Measurements from ENCODE around the gene SCGB1A1. TPM values are rescaled to one million over a fixed set of nuclear protein-coding genes. Genes with fewer than 3 reads are reported as not detected.

The SCGB1A1 gene
- total RNA-seq, 1 donor from 2014 or later: not detected

DNA sequence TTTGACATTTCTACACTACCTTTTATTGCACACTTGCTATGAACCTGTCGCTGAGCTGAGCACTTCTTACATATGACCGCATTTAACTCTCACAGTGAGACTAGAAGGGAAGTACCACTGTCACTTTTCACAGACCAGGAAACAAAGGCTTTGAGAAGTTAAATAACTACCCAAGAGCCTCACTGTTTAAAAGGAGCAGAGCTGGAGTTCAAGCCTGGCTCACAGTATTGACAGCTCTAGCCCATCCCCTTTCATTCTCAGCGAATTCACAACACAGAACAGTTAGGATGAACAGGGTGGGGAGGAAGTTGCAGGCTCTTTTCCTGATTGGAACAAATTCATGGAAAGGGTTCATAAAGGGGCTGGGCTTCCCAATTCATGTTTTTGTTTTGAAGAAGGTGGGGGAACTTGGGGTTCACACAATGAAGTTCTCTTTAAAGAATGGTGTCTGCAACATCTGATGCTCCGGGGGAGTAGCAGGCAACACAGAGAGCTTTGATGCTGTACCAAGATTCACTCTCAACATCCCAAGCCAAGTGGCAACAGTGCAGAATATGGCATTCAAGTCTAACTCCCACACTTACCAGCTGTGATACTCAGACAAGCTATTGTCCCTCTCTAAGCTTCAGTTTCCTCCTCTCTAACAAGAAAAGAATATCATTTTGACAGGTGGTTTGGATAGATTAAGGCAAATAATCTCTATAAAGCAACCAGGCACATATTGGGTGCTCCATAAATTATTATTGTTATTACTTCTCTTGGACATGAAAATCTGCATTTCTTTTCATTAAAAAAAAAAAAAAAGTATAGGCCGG is 17.2 kb downstream of the SCGB1A1 start:
- Mint-ChIP-seq H3K4me1 (peaks cover 21% of the 10 kb centered on the region), H3K27ac (ENCODE audit: unreplicated experiment) (no peak overlapping the region), H3K36me3 (ENCODE audit: low read depth) (no peaks in the 10 kb centered on the region), H3K9me3 (no peaks in the 10 kb centered on the region), H3K4me3 (no peak overlapping the region), H3K27me3 (ENCODE audit: low read depth) (no peaks in the 10 kb centered on the region)
- TF ChIP-seq, protein P1, sequence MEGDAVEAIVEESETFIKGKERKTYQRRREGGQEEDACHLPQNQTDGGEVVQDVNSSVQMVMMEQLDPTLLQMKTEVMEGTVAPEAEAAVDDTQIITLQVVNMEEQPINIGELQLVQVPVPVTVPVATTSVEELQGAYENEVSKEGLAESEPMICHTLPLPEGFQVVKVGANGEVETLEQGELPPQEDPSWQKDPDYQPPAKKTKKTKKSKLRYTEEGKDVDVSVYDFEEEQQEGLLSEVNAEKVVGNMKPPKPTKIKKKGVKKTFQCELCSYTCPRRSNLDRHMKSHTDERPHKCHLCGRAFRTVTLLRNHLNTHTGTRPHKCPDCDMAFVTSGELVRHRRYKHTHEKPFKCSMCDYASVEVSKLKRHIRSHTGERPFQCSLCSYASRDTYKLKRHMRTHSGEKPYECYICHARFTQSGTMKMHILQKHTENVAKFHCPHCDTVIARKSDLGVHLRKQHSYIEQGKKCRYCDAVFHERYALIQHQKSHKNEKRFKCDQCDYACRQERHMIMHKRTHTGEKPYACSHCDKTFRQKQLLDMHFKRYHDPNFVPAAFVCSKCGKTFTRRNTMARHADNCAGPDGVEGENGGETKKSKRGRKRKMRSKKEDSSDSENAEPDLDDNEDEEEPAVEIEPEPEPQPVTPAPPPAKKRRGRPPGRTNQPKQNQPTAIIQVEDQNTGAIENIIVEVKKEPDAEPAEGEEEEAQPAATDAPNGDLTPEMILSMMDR (conservative IDR thresholded peaks at IDR 0.05): no peak
- no peak for DNase-seq (ENCODE audit: low read depth, low spot score)

DNA sequence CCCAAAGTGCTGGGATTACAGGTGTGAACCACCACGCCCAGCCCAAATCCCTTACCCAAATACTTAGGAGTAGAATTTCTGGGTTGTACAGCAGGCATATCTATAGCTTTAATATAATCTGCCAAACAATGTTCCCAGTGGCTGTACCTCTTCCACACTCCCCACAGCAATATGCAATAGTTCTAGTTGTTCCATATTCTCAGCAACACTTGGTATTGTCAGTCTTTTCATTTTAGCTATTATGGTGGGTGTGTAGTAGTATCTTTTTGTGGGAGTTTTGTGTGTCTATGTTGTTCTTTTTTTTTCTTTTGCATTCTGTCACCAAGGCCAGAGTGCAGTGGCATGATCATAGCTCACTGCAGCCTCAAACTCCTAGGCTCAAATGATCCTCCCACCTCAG is 18.8 kb downstream of the SCGB1A1 start:
- H3K4me1 Mint-ChIP-seq: peaks cover 21% of the 10 kb centered on the region

DNA sequence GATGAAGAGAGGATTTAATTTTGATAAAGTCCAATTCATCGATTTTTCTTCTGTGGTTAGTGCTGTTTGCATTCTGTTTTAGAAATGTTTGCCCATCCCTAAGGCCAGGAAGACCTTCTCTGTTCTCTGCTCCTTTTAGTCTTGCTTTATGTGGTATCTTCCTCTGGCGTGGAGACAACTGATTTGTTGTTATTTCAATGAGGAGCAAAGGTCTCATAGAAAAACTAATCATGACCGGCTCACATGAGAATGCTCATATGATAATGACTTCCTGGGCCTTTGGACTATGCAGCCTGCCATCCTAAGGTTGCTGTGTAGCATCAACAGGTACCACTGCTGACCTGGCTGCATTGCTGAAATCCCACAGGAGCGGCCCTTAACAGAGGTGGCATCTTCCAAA is 19.8 kb downstream of the SCGB1A1 start:
- Mint-ChIP-seq H3K9me3 (no peaks in the 10 kb centered on the region), H3K36me3 (ENCODE audit: low read depth) (no peaks in the 10 kb centered on the region), H3K27me3 (ENCODE audit: low read depth) (no peaks in the 10 kb centered on the region), H3K4me1 (peaks cover 21% of the 10 kb centered on the region), H3K4me3 (no peak overlapping the region), H3K27ac (ENCODE audit: unreplicated experiment) (no peak overlapping the region)
- TF ChIP-seq, protein P1 (conservative IDR thresholded peaks at IDR 0.05): no peak
- no peak for DNase-seq (ENCODE audit: low read depth, low spot score)

More for the DNA sequence above, 18.8 kb downstream of the SCGB1A1 start:
- Mint-ChIP-seq H3K36me3 (ENCODE audit: low read depth) (no peaks in the 10 kb centered on the region), H3K27me3 (ENCODE audit: low read depth) (no peaks in the 10 kb centered on the region), H3K9me3 (no peaks in the 10 kb centered on the region), H3K27ac (ENCODE audit: unreplicated experiment) (no peak overlapping the region), H3K4me3 (no peak overlapping the region)
- DNase-seq (ENCODE audit: low read depth, low spot score): no peak
- TF ChIP-seq, protein P1 (conservative IDR thresholded peaks at IDR 0.05): no peak

DNA sequence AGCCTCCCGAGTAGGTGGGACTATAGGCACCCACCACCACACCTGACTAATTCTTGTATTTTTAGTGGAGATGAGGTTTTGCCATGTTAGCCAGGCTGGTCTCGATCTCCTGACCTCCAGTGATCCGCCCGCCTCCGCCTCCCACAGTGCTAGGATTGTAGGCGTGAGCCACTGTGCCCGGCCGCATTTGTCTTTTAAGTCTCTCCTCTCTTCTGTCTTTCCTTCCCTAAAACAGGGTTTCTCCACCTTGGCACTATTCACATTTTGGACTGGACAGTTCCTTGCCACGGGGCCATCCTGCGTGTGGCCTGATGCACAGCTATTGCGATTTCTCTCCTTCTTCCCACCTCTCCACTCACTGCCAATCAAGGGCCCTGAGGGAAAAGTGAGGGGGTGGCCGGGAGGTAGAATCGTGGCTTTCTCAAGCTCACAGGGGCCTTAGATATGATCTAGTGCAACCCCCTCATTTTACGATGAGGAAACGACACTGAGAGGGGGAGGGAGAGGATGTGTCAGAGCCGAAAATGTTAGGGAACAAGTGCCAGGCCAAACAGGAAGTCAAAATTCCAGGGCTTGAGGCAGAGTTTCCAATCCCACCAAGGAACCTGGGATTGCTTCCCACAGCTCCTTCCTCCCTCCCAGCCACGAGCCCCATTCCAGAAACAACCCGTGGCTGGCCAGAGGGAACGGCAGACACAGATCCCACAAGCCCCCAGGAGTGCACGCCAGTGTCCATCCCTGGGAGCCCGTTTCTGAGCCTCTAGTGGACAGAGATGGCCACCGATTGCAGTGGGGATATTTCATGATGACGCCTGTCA is 21.2 kb downstream of the SCGB1A1 start:
- H3K27me3 Mint-ChIP-seq (ENCODE audit: low read depth): no peaks in the 10 kb centered on the region
- H3K4me1 Mint-ChIP-seq: peaks cover 14% of the 10 kb centered on the region
- no peak for DNase-seq (ENCODE audit: low read depth, low spot score)
- H3K4me3 Mint-ChIP-seq: no peak overlapping the region
- TF ChIP-seq, protein P1 (conservative IDR thresholded peaks at IDR 0.05): no peak
- no peaks in the 10 kb centered on the region for H3K36me3 Mint-ChIP-seq (ENCODE audit: low read depth)
- no peak overlapping the region for H3K27ac Mint-ChIP-seq (ENCODE audit: unreplicated experiment)
- H3K9me3 Mint-ChIP-seq: no peaks in the 10 kb centered on the region

DNA sequence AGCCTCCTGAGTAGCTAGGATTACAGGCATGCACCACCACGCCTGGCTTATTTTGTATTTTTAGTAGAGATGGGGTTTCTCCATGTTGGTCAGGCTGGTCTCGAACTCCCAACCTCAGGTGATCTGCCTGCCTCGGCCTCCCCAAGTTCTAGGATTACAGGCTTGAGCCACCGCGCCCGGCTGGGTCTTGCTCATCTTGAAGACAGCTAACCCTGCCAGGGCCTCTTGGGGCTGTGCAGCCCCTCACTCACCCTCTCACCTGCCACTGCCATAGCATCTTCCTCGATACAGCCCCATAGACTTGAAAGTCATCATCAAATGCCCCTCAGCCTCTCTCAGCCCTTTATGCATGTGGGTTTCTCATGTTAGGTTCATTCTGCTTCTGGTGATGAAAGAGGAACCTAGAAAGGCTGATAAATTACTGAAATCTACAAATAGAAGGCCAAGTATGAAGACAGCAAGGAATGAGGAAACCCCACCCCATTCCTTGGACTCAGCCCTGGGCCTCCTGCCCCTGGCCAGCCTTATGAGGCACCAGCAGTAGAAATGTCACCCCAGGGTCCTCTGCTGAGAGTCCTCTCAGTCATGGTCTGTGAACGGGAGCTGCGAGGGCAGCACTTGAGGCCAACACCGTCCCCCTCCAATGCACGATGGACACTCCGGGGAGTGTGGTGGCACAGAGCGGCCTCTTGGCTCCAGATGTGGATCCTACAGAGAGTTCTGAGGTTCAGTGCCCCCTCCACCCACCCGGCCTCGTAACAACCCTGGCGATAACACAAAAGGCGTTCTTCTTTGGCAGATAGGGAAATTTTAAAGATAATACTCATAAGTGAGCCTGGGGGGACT is 24.8 kb downstream of the SCGB1A1 start:
- H3K27me3 Mint-ChIP-seq (ENCODE audit: low read depth): peaks cover 7% of the 10 kb centered on the region
- no peak for DNase-seq (ENCODE audit: low read depth, low spot score)
- H3K4me3 Mint-ChIP-seq: no peak overlapping the region
- H3K36me3 Mint-ChIP-seq (ENCODE audit: low read depth): no peaks in the 10 kb centered on the region
- no peaks in the 10 kb centered on the region for H3K9me3 Mint-ChIP-seq
- H3K4me1 Mint-ChIP-seq: peaks cover 1% of the 10 kb centered on the region
- TF ChIP-seq, protein P1 (conservative IDR thresholded peaks at IDR 0.05): no peak
- no peak overlapping the region for H3K27ac Mint-ChIP-seq (ENCODE audit: unreplicated experiment)
